OCI-M1 (cell line): Measurements from ENCODE around the gene PIK3R2.
A peak's percentile ranks its signal among the peaks of the same experiment; 100 is the strongest.

Experiments used
- DNase-seq: peaks from one replicate; lab custom pipeline; 2025; lab: John Stamatoyannopoulos, UW

The PIK3R2 gene

GRCh38 chr19:18123819-18124218, 29.1 kb upstream of the PIK3R2 start:
- DNase-seq: no peak

- DNase-seq: no peak
Observed at GRCh38 chr19:18126097-18126496, 26.9 kb upstream of the PIK3R2 start.

GRCh38 chr19:18128044-18128443, 24.9 kb upstream of the PIK3R2 start:
- peak; percentile 55 for DNase-seq

- no peak for DNase-seq
Observed at GRCh38 chr19:18128805-18129204, 24.2 kb upstream of the PIK3R2 start.

- DNase-seq: no peak
Observed at GRCh38 chr19:18130523-18131242, 22.3 kb upstream of the PIK3R2 start.

GRCh38 chr19:18131841-18132596, 20.9 kb upstream of the PIK3R2 start:
- no peak for DNase-seq

- DNase-seq: no peak
Observed at GRCh38 chr19:18135712-18136584, 17.0 kb upstream of the PIK3R2 start.

GRCh38 chr19:18137242-18137641, 15.7 kb upstream of the PIK3R2 start:
- no peak for DNase-seq

- DNase-seq: no peak
Observed at GRCh38 chr19:18137657-18138339, 15.2 kb upstream of the PIK3R2 start.

GRCh38 chr19:18140473-18140872, 12.5 kb upstream of the PIK3R2 start:
- no peak for DNase-seq

GRCh38 chr19:18141031-18141430, 11.9 kb upstream of the PIK3R2 start:
- no peak for DNase-seq

- no peak for DNase-seq
Observed at GRCh38 chr19:18143902-18144301, 9.1 kb upstream of the PIK3R2 start.

GRCh38 chr19:18144361-18144760, 8.6 kb upstream of the PIK3R2 start:
- DNase-seq: no peak

- DNase-seq: no peak
Observed at GRCh38 chr19:18144906-18145305, 8.1 kb upstream of the PIK3R2 start.

- DNase-seq: no peak
Observed at GRCh38 chr19:18145391-18145999, 7.5 kb upstream of the PIK3R2 start.

- no peak for DNase-seq
Observed at GRCh38 chr19:18147396-18147795, 5.6 kb upstream of the PIK3R2 start.

- DNase-seq: no peak
Observed at GRCh38 chr19:18149596-18149975, 3.4 kb upstream of the PIK3R2 start.

- DNase-seq: no peak
Observed at GRCh38 chr19:18150776-18151624, 2.0 kb upstream of the PIK3R2 start.

GRCh38 chr19:18152442-18152816, 534 bp upstream of the PIK3R2 start:
- DNase-seq: peak; percentile 100

- peak; percentile 37 for DNase-seq
Observed at GRCh38 chr19:18153556-18154134, 682 bp downstream of the PIK3R2 start.
